ENCODE data around the gene GSAP.

- TF ChIP-seq POLR2A (IDR thresholded peaks at IDR 0.05) (no peak), CTCF (IDR thresholded peaks at IDR 0.05) (no peak)
Observed at GRCh38 chr7:77349141-77349540, 67.0 kb downstream of the GSAP start.

All from lower leg skin (tissue), 3 donors.